IMR-90 (cell line): ENCODE results near the gene CYP26B1. TPM values are rescaled to one million over a fixed set of nuclear protein-coding genes. Genes with fewer than 3 reads are reported as not detected.

Experiments
- ATAC-seq: fragments of 200-7000 bp; cut with Tn5 transposase; 2 replicates; pipeline ENCODE4 v1.9.1; 2020; ENCODE audit warnings: low read depth, mild to moderate bottlenecking, moderate library complexity
- BruUV-seq: library from RNA; stranded (reverse); fragments of 400-500 nt; replicated peaks from 2 replicates; lab custom pipeline; 2021; lab: Mats Ljungman, UMichigan
- CTCF ChIA-PET: fragments of 300-600 bp; formaldehyde crosslinking; extraction: SDS; loops from one replicate; lab custom pipeline; 2021; ENCODE audit warnings: antibody characterized with exemption; lab: Yijun Ruan, JAX
- POLR2A ChIA-PET: fragments of 300-600 bp; sonication (Branson Sonifier 250); formaldehyde crosslinking; loops from one replicate; lab custom pipeline; 2022; ENCODE audit warnings: antibody characterized with exemption; ENCODE audit not compliant: unreplicated experiment; lab: Charles Lee
- DNase-seq: peaks from one replicate; pipeline ENCODE4 v3.0.0; 2013
- H2AFZ ChIP-seq: replicated peaks from 2 replicates; pipeline ENCODE3; 2013; ENCODE audit warnings: low read length, mild to moderate bottlenecking; ENCODE audit not compliant: poor library complexity
- H2AK5ac ChIP-seq: 2 replicates; pipeline ENCODE4 v1.6.1; 2013; ENCODE audit warnings: low read depth, low read length, inconsistent platforms
- H2AK9ac ChIP-seq: replicated peaks from 2 replicates; pipeline ENCODE3; 2013; ENCODE audit warnings: mild to moderate bottlenecking, low read depth, low read length, moderate library complexity; ENCODE audit not compliant: poor library complexity
- H2BK120ac ChIP-seq: 2 replicates; pipeline ENCODE4 v1.6.1; 2013; ENCODE audit warnings: low read depth, low read length, inconsistent platforms
- H2BK15ac ChIP-seq: 3 replicates; pipeline ENCODE4 v1.6.1; 2013; ENCODE audit warnings: low read depth, low read length, inconsistent platforms
- H2BK20ac ChIP-seq: 2 replicates; pipeline ENCODE4 v1.6.1; 2013; ENCODE audit warnings: low read depth, mild to moderate bottlenecking, inconsistent platforms, low read length, moderate library complexity
- H2BK5ac ChIP-seq: 2 replicates; pipeline ENCODE4 v1.6.1; 2013; ENCODE audit warnings: mild to moderate bottlenecking, low read depth, low read length, inconsistent platforms; ENCODE audit not compliant: poor library complexity, severe bottlenecking
- H3K14ac ChIP-seq: replicated peaks from 2 replicates; pipeline ENCODE4 v1.6.1; 2013; ENCODE audit warnings: low read depth, low read length, inconsistent platforms
- H3K18ac ChIP-seq: 2 replicates; pipeline ENCODE4 v1.6.1; 2013; ENCODE audit warnings: low read depth, low read length, control low read depth
- H3K23ac ChIP-seq: 2 replicates; pipeline ENCODE4 v1.6.1; 2013; ENCODE audit warnings: low read depth, low read length, inconsistent platforms
- H3K27ac ChIP-seq: 2 replicates; pipeline ENCODE4 v1.5.1; 2013; ENCODE audit warnings: mild to moderate bottlenecking, control low read depth, low read length; ENCODE audit not compliant: insufficient read depth
- H3K27me3 ChIP-seq: 2 replicates; pipeline ENCODE4 v1.6.1; 2013; ENCODE audit warnings: low read length; ENCODE audit not compliant: control insufficient read depth, insufficient read depth
- H3K36me3 ChIP-seq: 2 replicates; pipeline ENCODE4 v1.6.1; 2013; ENCODE audit warnings: low read length, mixed read lengths; ENCODE audit not compliant: control insufficient read depth, insufficient read depth
- H3K4ac ChIP-seq: 2 replicates; pipeline ENCODE4 v1.6.1; 2013; ENCODE audit warnings: low read depth, low read length, inconsistent platforms
- H3K4me1 ChIP-seq: 2 replicates; pipeline ENCODE4 v1.6.1; 2013; ENCODE audit warnings: low read length, mixed read lengths; ENCODE audit not compliant: control insufficient read depth, insufficient read depth
- H3K4me2 ChIP-seq: 2 replicates; pipeline ENCODE4 v1.6.1; 2013; ENCODE audit warnings: low read depth, mild to moderate bottlenecking, control low read depth, low read length, moderate library complexity
- H3K4me3 ChIP-seq: 2 replicates; pipeline ENCODE4 v1.5.1; 2013; ENCODE audit warnings: low read depth, mild to moderate bottlenecking, control low read depth, low read length, moderate library complexity; ENCODE audit not compliant: insufficient read depth
- H3K56ac ChIP-seq: 2 replicates; pipeline ENCODE4 v1.6.1; 2013; ENCODE audit warnings: low read length, inconsistent platforms; ENCODE audit not compliant: insufficient read depth; ENCODE audit errors: extremely low read depth
- H3K79me1 ChIP-seq, 2 experiments: 2 replicates each; pipeline ENCODE4 v1.6.1; 2013; ENCODE audit warnings: low read length in 2 of 2, inconsistent platforms in 1 of 2, low read depth in 1 of 2
- H3K9ac ChIP-seq: 2 replicates; pipeline ENCODE4 v1.6.1; 2013; ENCODE audit warnings: low read depth, low read length, control low read depth
- H3K9me1 ChIP-seq: 2 replicates; pipeline ENCODE4 v1.6.1; 2013; ENCODE audit warnings: low read length, inconsistent platforms; ENCODE audit not compliant: insufficient read depth
- H3K9me3 ChIP-seq: 2 replicates; pipeline ENCODE4 v1.6.1; 2013; ENCODE audit warnings: low read length; ENCODE audit not compliant: control insufficient read depth, insufficient read depth
- H4K20me1 ChIP-seq: 2 replicates; pipeline ENCODE4 v1.6.1; 2013; ENCODE audit warnings: low read length, inconsistent platforms; ENCODE audit not compliant: insufficient read depth
- H4K5ac ChIP-seq: 2 replicates; pipeline ENCODE4 v1.6.1; 2013; ENCODE audit warnings: mild to moderate bottlenecking, low read depth, low read length, control low read depth
- H4K8ac ChIP-seq, 2 experiments: 2 replicates each; pipeline ENCODE4 v1.6.1; 2013; ENCODE audit warnings: low read depth in 2 of 2, low read length in 2 of 2, control low read depth in 1 of 2, inconsistent platforms in 1 of 2
- H4K91ac ChIP-seq: 2 replicates; pipeline ENCODE4 v1.6.1; 2013; ENCODE audit warnings: low read depth, low read length, inconsistent platforms; ENCODE audit not compliant: insufficient read depth
- BHLHE40 ChIP-seq: fragments of 150-350 bp; IDR thresholded peaks from 2 replicates; pipeline ENCODE4 v1.6.1; 2016; ENCODE audit warnings: mild to moderate bottlenecking, low read depth, low read length
- CHD1 ChIP-seq: IDR thresholded peaks from 2 replicates; pipeline ENCODE4 v1.6.1; 2012; ENCODE audit warnings: low read depth, low read length, improper control_type of control experiment
- FOS ChIP-seq: fragments of 150-350 bp; IDR thresholded peaks from 2 replicates; pipeline ENCODE4 v1.6.1; 2016; ENCODE audit warnings: low read depth, low read length
- MAFK ChIP-seq: IDR thresholded peaks from 2 replicates; pipeline ENCODE4 v1.6.1; 2012; ENCODE audit warnings: low read depth, low read length, improper control_type of control experiment
- MAZ ChIP-seq: IDR thresholded peaks from 2 replicates; pipeline ENCODE4 v1.6.1; 2012; ENCODE audit warnings: low read depth, mild to moderate bottlenecking, low read length, improper control_type of control experiment, moderate library complexity, borderline replicate concordance
- RAD21 ChIP-seq: IDR thresholded peaks from 2 replicates; pipeline ENCODE4 v1.6.1; 2012; ENCODE audit warnings: low read length, improper control_type of control experiment
- RCOR1 ChIP-seq: IDR thresholded peaks from 2 replicates; pipeline ENCODE4 v1.6.1; 2012; ENCODE audit warnings: mild to moderate bottlenecking, low read length, improper control_type of control experiment; ENCODE audit not compliant: insufficient replicate concordance
- WGBS, 2 experiments: methylation state at CpG; one replicate each; pipeline versions ENCODE4 v1.1.5 to v1.1.7; 2013; ENCODE audit warnings: missing lambda C conversion rate in 2 of 2; ENCODE audit not compliant: insufficient read length in 1 of 2; ENCODE audit errors: extremely low coverage in 2 of 2; 5-methylcytosine and 5-hydroxymethylcytosine counted together
- dilution Hi-C: fragments of 300-500 bp; cut with HindIII; formaldehyde crosslinking; loops from one replicate; pipeline ENCODE4 v1.14.3; 2018; ENCODE audit warnings: low sequenced_read_pairs; ENCODE audit not compliant: unreplicated experiment
- in situ Hi-C: fragments of 300-500 bp; cut with MboI; formaldehyde crosslinking; loops from 3 replicates; pipeline ENCODE4 v1.14.3; 2019; ENCODE audit warnings: low sequenced_read_pairs, inconsistent platforms, mixed read lengths
- intact Hi-C: fragments of 100-400 bp; cut with micrococcal nuclease; formaldehyde crosslinking; loops from 2 replicates; pipeline ENCODE4 v1.10.0; 2022
- polyA plus RNA-seq, 3 experiments: library from polyadenylated mRNA; depleted of rRNA; stranded (reverse); fragments of >200 nt; gene quantifications; 2 replicates each; pipeline ENCODE4 v1.2.3, GENCODE V29; 2012; ENCODE audit warnings: low replicate concordance in 1 of 3
- total RNA-seq: library from RNA; depleted of rRNA; stranded (reverse); fragments of >200 nt; gene quantifications from 2 replicates; pipeline ENCODE4 v1.2.3, GENCODE V29; 2012
- TF ChIP-seq, protein P1 (sequence below): conservative IDR thresholded peaks from 2 replicates; pipeline ENCODE4 v1.5.1; 2012; ENCODE audit warnings: mild to moderate bottlenecking, low read depth, low read length, improper control_type of control experiment
- TF ChIP-seq, protein P2 (sequence below): fragments of 150-350 bp; IDR thresholded peaks from 2 replicates; pipeline ENCODE4 v1.6.1; 2016; ENCODE audit warnings: low read depth, mild to moderate bottlenecking, low read length, moderate library complexity, borderline replicate concordance

The CYP26B1 gene
- total and polyA plus RNA-seq, 2 of the 4 experiments (the other 2 are of a cell fraction) = 0.02 TPM; not detected in 1

DNA sequence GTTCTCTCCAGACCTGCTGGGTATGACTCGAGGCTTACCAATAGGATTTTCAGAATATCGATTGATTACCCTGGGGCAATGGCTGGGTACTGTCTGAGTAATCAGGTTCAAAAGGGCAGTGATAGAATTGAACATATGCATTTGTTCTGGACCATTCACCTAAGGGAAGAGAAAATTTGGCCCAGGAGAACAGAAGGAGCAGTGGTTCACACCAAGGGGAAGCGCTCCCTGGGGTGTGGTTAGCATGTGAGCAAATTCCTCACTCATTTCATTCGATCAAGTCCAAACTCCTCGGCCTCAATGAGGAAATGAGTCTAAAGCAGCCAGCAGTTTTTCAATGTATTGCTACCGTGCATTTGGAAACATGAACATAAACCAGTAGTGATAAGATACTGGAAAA lies 55.6 kb downstream of the CYP26B1 start:
- Histone ChIP-seq H3K4me3 (no peak overlapping the region), H3K9me3 (no peaks in the 10 kb centered on the region), H3K27ac (no peak overlapping the region), H3K18ac (no peak overlapping the region), H3K4me1 (no peaks in the 10 kb centered on the region), H2BK120ac (no peak overlapping the region), H3K56ac (no peak overlapping the region), H2AK9ac (no peak overlapping the region), H3K9me1 (no peaks in the 10 kb centered on the region), H3K9ac (no peak overlapping the region), H4K91ac (no peak overlapping the region), H3K14ac (no peak overlapping the region), H3K79me1 (no peaks in the 10 kb centered on the region), H3K23ac (no peak overlapping the region), H3K4me2 (no peak overlapping the region), H2BK15ac (no peak overlapping the region), H4K5ac (no peak overlapping the region), H4K20me1 (no peaks in the 10 kb centered on the region), H3K4ac (no peak overlapping the region), H2BK5ac (no peak overlapping the region), H3K27me3 (no peaks in the 10 kb centered on the region; the same call in none of the 2 replicates), H2AFZ (no peak overlapping the region), H2BK20ac (no peak overlapping the region), H4K8ac (no peak overlapping the region), H2AK5ac (no peak overlapping the region), H3K36me3 (no peaks in the 10 kb centered on the region)
- BruUV-seq = no TSS peak
- in situ Hi-C loops (no loop called here), dilution Hi-C loops (no loop called here), intact Hi-C loops (no loop called here)
- ChIA-PET CTCF (no interaction called here), POLR2A (no interaction called here)
- 50% methylated on average over 1 of the region's 6 CpGs; no CpG with 5 or more reads in 1 of the 2 experiments for WGBS, 2 experiments
- DNase-seq = no peak
- no peak for ATAC-seq
- TF ChIP-seq RAD21 = no peak
- TF ChIP-seq CHD1 = no peak
- TF ChIP-seq BHLHE40 = no peak
- TF ChIP-seq MAFK = no peak
- TF ChIP-seq, protein P1, sequence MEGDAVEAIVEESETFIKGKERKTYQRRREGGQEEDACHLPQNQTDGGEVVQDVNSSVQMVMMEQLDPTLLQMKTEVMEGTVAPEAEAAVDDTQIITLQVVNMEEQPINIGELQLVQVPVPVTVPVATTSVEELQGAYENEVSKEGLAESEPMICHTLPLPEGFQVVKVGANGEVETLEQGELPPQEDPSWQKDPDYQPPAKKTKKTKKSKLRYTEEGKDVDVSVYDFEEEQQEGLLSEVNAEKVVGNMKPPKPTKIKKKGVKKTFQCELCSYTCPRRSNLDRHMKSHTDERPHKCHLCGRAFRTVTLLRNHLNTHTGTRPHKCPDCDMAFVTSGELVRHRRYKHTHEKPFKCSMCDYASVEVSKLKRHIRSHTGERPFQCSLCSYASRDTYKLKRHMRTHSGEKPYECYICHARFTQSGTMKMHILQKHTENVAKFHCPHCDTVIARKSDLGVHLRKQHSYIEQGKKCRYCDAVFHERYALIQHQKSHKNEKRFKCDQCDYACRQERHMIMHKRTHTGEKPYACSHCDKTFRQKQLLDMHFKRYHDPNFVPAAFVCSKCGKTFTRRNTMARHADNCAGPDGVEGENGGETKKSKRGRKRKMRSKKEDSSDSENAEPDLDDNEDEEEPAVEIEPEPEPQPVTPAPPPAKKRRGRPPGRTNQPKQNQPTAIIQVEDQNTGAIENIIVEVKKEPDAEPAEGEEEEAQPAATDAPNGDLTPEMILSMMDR = no peak
- no peak for TF ChIP-seq MAZ
- no peak for TF ChIP-seq RCOR1
- no peak for TF ChIP-seq FOS
- TF ChIP-seq, protein P2, sequence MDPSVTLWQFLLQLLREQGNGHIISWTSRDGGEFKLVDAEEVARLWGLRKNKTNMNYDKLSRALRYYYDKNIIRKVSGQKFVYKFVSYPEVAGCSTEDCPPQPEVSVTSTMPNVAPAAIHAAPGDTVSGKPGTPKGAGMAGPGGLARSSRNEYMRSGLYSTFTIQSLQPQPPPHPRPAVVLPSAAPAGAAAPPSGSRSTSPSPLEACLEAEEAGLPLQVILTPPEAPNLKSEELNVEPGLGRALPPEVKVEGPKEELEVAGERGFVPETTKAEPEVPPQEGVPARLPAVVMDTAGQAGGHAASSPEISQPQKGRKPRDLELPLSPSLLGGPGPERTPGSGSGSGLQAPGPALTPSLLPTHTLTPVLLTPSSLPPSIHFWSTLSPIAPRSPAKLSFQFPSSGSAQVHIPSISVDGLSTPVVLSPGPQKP = no peak
